ENCODE measurements around the gene STX3.
"Not testable (repeated sequence)": the region's sequence is repeated elsewhere in the genome, so short reads cannot be mapped to it uniquely, and the experiment has no call there.

The STX3 gene

DNA sequence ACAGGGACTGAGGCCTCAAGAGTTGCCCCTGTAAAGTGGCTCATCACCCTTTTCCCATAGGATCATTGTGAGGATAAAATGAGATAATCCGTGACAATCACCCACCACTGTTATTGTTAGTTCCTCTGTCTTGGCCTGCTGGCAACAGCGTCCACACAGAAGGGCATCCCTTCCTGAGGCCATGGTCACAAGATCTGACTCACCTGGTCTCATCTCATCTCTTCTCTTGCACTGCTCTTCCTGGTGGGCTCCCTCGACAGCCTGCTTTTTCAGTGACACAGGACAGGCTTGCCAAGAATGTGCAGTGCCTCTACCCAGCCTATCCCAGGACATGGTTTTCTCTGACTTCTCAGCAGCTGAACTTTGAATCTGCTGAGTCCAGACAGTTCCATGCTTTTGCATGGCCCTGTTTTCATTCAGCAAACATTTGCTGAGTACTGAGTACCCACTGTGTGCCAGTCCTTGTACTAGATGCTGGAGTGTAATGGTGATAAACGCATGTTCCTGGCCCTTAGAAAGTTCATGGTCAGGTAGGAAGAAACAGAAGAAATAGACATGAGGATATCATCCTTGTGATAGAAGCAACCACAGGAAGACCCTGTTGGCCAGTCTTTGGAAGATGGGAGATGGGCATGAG lies 3.3 kb downstream of the STX3 start:
- DNase-seq (ENCODE audit: low spot score) = no peak

DNA sequence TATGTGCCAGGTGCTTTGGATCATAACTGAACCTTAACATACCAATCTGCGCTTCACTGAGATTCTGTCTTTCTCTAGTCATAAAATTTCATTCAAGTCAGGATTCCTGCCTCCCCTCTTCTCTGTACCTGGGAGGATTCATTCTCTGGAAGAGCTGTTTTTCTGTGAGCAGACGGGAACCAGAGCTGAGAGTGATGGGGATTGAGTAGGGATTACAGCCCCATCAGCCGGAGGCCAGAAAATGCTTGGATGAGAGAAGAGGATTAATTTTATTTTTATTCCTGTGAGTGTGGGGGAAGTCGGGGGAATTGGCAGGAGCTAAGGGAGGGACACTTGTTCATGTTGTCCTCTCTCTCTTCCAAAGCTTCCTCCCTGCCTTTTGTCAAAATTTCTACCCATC lies 4.7 kb downstream of the STX3 start:
- DNase-seq (ENCODE audit: low spot score) = no peak

DNA sequence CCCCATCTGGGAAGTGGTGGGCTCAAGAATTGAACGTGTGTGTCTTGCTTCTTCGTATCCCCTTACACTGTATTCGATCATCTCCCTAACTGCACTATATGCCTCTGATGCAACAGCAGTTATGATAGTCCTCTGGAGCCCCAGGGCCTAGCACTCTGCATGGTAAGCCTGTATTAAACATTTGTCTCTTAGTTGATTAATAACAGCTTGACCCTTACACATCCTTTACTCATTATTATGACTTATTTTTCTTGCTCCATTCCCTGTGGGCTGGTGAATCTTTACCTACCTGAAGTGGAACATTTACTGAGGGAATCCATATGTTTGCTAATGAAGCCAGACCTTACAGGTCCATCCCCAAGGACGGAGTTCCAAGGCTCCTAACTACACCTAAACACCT lies 5.6 kb downstream of the STX3 start:
- no peak for DNase-seq (ENCODE audit: low spot score)

DNA sequence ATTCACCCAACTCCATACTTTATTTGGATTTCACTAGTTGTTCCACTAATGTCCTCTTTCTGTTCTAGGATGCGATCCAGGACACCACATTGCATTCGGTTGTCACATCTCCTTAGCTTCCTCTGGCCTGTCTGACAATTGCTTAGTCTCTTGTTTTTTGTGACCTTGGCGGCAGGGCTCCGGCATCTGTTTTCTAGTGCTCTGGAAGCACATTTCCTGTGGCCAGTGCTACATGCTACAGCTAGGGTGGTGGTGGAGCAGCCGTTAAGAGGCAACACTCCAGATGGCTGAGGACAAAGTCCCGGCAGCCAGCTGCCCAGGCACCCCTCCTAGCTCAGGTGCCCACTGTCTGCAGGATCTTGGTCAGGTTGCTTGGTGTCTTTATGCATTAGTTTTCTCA lies 6.8 kb downstream of the STX3 start:
- DNase-seq (ENCODE audit: low spot score) = no peak

DNA sequence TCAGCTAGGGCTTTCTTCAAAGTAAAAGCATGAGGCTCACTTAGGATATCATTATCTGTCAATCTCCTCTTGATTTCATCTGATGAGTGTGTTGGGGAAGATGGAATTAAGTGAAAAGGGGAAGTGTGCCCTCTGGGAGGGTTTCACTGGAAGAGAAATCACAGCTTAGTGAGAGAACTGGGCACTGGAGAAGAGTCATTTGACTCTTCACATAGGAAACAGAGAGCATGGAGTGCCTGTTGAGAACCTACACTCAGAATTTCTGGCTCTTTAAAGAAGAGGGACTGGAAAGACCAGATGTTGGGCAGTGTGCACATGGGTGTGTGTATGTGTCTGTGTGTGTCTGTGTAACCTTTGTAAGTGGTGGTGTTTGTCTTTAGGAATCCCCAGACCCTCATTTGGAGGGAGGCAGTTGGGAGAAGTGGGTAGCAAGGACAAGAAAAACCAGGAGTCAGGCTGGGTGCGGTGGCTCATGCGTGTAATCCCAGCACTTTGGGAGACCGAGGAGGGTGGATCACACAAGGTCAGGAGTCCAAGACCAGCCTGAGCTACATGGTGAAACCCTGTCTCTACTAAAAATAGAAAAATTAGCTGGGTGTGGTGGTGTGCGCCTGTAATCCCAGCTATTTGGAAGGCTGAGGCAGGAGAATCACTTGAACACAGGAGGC lies 10.0 kb downstream of the STX3 start:
- DNase-seq (ENCODE audit: low spot score) = no peak

DNA sequence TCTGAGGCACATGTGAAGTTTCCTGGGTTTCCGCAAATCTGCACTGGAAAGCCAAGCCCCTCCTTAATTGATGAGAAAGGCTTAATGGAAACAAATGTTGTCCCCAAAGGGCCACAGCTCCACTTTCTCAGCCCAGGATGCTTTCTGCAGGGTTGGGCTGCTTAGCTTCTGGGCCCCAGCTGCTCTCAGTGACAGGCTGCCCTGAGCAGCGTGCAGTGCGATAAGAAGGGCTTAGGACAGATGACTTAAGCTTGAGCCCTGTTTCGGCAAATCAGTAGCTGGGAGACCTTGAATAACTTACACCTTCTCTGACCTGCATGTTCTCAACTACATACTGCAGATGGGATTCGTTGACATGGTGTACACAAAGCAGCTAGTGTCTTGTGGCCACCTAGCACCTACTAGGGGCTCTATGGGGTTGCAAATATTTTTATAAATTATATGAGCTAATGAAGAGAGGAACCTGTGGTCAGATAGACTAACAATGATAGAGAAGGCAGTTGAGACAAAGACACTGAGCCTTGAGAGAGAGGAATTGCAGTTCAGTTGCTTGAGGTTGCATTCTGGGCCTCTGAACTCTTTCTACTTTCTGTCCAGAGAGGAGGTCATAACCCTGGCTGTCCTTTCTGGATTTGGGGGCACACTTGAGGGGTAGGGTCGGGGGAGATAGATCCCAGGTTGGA lies 11.5 kb downstream of the STX3 start:
- no peak for DNase-seq (ENCODE audit: low spot score)

DNA sequence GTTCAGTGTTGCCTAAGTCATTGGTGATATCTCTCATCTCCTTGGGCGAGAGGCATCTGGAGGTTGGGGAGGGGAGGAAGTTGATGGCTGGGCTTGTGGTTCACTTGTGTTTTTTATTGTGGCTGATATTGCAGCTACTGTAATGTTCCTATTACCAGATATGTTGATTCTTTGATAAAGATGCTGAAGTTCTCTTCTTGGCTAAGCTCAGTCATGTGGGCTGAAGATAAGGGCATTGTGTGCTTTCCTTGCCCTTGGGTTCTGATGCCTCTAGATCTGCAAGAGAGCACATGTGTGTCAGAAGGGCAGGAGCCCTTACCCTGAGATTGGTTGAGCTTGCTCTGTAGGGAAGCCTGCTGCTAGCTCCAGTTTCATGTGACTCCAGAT lies 12.0 kb downstream of the STX3 start:
- DNase-seq (ENCODE audit: low spot score) = no peak

DNA sequence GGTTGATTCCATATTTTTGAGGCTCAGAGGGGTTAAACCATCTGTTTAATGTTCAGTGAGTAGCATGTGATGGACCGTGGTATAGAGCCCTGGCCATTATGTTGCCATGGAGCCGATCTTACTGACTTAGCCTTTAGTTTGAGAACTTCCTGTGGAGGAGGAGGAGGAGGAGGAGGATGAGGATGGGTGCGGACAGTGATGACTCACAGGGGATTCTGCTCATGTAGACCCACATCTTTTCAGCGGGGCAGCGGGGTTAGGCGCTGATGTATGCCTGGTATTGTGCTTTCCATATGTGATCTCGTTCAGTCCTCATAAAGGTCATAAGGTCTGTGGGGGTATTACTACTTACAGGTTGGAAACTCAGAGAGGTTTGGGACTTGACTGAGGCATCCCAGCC lies 13.9 kb downstream of the STX3 start:
- DNase-seq (ENCODE audit: low spot score) = no peak

DNA sequence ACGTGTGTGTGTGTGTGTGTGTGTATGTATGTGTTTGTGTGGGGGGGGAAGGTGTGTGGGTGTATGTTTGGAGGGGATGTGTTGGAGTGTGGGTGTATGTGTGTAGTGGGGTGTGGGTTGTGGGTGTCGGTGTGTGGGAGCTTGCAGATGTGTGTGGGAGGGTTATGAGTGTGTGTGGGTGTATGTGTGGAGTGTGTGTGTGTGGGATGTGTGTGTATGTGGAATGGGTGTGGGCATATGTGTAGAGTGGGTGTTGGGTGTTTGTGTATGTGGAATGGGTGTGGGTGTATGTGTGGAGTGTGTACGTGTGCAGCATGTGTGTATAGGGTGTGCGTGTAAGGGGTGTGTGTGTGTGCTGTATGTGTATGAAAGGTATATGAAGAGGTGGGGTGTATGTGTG lies 14.7 kb downstream of the STX3 start:
- DNase-seq (ENCODE audit: low spot score) = no peak

DNA sequence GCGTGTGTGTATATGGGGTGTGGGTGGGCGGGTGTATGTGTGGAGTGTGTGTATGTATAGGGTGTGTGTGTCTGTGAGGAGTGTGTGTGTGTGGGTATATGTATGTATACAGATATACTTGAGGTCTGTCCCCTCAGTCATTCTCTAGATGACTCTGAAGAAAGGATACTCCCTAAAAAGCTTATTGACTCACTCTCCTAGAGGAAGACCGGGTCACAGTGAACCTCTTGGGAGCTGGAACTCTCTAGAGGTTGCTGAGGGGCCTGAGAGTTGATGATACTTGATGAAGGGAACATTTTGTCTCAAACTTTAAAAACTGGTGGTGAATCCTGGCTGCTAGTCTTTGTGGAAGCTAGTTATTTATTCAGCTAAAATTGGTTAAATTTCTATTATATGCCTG lies 15.1 kb downstream of the STX3 start:
- DNase-seq (ENCODE audit: low spot score) = peak; percentile 19

DNA sequence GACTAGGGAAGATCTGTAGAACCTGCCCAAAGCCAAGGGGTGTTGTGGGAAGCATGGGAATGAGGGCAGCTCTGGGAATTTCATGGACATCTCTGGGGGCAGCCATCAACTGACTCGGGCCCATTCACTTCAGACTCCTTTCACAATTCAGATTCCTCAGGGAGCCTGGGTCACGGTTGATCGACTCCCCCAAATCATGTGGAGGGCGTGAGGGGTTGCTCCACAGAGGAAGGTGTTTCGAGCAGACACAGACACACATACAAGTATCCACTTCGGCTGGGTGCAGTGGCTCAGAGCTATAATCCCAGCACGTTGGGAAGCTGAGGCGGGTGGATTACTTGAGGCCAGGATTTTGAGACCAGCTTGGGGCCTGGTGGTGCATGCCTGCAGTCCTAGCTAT lies 15.7 kb downstream of the STX3 start:
- no peak for DNase-seq (ENCODE audit: low spot score)

DNA sequence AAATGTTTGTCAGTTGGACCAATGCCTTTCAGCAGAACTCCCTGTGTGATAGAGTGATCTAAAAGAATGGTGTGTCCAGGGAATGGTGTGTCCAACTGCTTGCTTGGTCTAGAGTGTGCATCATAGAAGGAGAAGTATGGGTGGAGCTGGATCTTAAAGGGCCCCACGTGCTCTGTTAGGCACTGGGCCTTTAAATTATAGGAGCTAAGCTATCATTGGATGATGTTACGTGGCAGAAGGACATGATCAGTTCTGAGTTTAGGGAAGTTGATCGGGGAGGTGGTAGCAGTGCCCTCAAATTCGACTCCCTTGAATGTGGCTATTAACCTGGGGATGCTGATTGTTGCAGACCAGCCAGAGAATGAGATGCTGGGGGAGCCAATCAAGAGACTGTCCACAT lies 16.4 kb downstream of the STX3 start:
- DNase-seq (ENCODE audit: low spot score) = no peak

DNA sequence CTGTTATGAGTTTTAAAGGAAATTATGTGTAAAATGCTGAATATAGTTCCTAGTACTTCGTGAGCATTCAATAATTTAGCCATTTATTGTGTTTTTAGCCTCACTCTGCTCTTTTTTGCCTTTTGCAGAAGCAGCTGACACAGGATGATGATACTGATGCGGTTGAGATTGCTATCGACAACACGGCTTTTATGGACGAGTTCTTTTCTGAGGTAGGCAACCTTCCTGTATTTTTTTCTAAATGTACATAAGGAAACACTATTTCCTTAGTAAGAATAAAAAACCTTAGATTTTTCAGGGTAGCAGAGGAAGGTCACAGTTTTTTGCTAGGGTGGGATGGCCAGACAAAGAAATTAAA lies 17.9 kb downstream of the STX3 start:
- DNase-seq (ENCODE audit: low spot score) = no peak

DNA sequence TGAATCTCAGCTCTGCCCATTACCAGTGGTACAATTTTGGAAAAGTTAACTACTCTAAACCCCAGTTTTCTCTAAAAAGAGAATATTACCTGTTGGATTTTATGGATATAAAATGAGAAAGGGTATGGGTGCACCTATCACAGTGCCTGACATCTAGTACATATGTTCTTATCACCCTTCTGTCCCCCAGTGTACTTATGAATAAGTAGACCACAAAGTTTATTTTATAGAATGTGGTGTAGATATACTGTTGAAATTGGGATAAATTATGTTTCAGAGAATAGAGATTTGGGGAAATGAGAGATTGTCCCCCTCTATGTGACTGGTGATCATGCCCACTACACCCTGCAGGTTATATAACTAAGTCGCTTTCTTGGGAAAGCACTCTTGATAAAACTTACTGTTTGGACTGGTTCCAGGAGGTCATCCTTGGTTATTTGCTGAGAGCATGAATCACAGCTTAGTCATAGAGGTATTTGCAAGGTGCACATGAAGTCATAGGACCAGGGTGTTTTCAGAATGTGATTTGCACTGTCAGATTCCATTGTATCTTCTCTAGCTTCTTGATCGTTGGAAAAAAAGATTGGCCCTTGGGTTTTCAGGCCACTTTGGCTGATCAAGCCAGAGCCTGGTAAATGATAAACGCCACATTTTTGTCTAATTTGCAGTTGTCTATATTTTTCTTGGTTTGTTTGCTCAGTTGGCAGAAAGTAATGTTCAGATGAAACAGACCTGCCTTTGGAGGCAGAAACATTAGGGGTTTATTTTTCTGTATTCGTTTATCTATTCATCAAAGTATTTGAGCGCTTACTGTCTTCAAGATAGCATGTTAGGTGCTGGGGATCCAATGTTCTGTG lies 21.3 kb downstream of the STX3 start:
- DNase-seq (ENCODE audit: low spot score) = peak; percentile 17

DNA sequence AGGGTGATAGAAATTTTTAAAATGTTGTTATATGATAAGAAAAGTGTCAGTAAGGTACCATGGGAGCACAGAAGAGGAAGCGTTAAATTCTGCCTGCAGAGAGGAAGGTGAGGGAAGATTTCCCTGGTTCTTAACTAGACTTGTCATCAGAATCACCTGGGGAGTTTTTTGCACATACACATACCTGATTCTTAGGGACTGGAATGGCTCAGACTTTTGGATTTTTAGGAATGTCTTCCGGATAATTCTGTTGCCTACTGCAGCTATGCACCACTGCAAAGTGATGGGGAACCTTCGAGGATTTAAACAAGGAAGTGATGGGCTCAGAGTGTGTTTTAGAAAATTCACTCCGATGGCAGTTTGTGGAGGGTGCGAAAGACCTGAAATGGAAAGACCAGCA lies 21.9 kb downstream of the STX3 start:
- DNase-seq (ENCODE audit: low spot score) = no peak

DNA sequence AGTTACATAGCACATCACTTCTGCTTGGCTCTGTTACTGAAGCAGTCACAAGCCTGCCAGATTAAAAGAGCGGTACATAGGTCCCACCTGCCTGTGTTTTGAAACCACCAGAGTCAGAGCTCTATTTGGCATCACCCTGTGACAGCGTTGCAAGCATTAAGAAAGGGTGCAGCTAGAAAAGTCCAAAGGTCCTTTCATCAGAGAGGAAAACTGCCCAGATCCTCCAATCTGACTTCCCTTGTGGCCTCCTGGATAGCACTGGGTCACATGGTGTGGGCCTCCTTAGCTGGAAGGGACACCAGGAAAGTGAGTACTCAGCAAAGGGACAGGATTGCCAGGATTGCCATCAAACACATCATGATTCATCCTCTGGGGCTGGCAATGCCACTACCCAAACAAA lies 22.9 kb downstream of the STX3 start:
- no peak for DNase-seq (ENCODE audit: low spot score)

DNA sequence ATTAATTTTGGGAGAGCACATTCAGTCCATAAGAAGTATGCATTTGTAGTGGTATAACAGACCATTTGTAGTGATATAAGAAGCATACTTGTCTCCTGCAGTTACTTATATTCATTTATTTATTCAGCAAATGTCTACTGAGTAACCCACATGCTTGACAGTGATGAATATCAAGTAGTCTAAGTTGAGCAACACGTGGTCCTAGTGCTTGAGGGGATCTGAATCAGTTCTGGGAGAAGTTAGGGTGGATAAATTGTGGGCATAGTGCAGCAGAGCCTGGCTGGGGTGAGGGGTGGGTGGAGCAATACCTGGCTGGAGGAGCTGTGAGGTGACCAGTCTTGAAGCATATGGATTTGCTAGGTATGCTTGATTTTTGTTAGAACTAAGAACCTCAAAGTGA lies 24.3 kb downstream of the STX3 start:
- DNase-seq (ENCODE audit: low spot score) = no peak

DNA sequence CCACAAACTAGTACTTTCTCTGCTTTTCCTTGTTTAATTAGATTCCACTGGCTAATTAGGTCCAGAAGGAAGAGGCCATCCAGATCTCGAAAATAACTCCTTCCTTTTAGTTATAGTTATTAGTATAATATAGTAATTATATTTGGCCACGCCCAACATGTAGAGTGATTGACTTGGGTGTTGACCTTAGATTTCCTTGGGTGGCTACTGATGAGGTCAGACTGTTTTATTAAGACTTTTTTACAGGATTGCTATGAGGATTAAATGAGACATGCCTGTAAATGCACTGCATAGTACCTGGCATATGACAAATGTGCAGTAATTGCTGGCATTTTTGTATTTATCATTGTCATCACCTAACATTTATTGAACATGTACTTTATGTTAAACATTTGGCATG lies 26.9 kb downstream of the STX3 start:
- DNase-seq (ENCODE audit: low spot score) = no peak

DNA sequence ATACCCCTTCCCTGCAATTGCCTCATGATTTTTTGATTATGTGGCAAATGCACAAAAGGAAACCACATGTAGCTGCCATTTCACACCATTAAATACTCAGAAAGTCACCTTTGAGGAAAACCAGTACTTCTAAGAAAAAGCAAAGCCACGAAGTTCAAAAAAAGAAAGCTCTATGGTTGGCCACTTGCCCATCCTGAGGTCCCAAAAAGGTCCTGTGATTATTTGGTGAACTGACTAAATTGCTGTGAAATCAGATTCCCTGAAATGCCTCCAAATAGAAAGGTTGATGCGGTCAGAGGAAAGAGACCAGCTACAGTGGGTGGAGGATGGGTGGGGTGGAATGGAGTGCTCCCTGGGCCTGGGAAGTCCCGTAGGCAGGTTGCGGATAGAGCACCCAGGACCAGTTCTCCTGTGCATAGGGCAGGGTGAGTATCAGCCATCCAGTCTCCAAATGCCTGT lies 28.5 kb downstream of the STX3 start:
- DNase-seq (ENCODE audit: low spot score) = no peak

DNA sequence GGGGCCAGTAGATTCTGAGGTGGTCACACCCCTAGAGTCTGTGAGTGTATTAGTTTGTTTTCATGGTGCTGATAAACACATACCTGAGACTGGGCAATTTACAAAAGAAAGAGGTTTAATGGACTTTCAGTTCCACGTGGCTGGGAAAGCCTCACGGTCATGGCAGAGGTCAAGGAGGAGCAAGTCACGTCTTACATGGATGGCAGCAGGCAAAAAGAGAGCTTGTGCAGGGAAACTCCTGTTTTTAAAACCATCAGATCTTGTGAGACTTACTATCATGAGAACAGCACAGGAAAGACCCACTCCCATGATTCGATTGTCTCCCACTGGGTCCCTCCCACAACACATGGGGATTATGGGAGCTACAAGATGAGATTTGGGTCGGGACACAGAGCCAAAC lies 29.3 kb downstream of the STX3 start:
- not testable (repeated sequence) for DNase-seq (ENCODE audit: low spot score)

DNA sequence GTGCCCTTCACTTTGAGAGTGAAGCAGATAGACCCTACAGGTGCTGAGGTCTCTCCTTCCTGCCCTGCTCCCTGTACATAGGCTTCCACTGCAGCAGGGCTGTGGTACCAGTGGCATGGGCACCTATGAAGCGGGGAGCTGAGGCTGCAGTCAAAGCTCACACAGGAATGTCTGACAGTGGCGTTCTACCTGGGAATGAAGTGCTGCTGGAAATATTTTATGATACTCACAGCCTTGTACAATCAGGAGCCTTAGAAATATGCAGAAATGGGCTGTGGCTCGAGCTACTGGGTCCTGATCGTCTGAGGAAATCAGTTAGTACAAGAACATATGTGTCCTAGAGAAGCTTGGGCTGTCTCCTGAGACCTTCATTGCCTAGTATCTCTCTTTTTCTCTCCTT lies 30.6 kb downstream of the STX3 start:
- no peak for DNase-seq (ENCODE audit: low spot score)

DNA sequence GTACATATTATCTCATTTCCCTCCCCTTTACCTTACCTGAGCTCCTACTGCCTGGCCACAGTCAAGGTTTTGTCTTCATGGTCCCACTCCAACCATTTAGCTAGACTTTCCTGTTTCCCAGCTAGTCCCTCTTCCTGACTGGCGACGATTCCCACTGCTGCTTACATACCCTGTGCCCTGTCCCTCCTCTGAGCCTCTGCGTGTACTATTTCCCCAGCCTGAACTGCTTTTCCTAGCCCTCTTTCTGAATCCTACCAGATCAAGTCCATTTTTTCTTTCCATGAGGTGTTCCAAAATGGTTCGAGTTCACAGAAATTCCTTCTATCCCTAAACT lies 32.0 kb downstream of the STX3 start:
- no peak for DNase-seq (ENCODE audit: low spot score)

DNA sequence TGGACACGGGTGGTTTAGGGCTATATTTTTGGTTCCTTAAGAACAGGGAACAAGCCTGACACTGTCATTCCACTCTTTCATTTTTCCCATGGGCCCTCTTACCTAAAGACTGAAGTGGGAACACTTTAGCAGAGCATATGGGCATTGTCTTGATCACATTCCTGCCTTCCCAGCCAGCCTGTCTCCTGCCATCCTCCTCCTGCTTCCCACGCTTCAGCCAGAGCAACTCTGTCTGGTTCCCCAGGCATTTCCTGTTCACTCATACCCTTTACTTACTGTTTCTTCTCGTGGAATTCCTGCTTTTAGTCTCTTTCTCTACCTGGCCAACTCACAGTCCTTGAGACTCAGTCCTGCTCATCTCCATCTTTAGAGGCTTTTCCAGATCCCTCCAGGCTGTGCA lies 32.6 kb downstream of the STX3 start:
- DNase-seq (ENCODE audit: low spot score) = peak; percentile 70

Data from hepatic stellate cell (primary cell).